ENCODE measurements around the gene SSR2.

SSR2 gene

DNA sequence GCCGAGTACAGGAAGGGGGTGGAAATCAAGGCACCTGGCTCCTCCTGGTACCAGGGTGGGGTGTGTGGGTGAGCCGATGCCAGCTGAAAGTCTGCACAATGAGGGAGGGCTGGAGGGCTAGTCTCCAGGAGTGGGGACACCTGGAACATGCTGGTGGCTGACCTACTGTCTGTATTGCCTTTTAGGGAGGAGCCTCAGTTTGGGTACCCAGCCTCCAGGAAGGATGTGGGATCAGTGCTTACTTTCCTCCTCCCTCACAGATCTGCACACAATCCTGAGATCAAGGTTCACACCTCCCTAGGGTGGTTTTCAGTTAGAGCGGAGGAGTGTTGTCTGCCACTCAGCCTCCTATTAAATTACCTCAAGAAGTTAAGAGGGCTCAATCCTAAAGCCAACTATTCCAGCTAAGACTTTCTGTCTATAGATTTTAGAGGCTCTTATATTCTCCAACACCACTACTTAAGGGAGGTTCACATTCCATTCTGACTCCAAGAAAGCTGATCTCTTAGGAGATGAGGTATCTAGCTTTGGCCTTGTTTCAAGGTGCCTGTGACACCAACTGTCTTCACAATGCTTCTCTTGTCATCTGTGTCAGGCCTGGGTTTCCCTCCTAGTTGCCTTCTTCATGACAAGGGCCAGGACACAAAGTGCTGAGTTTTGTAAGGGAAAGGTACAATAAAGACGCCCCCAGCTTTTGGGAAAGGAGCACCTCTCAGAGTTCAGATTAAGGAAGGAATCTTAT, 15.7 kb downstream of the SSR2 start:
- no peaks in the 10 kb centered on the region for H4K20me1 ChIP-seq (ENCODE audit: control insufficient read depth, insufficient read depth, low read depth, low read length)
- TF ChIP-seq, protein P1, sequence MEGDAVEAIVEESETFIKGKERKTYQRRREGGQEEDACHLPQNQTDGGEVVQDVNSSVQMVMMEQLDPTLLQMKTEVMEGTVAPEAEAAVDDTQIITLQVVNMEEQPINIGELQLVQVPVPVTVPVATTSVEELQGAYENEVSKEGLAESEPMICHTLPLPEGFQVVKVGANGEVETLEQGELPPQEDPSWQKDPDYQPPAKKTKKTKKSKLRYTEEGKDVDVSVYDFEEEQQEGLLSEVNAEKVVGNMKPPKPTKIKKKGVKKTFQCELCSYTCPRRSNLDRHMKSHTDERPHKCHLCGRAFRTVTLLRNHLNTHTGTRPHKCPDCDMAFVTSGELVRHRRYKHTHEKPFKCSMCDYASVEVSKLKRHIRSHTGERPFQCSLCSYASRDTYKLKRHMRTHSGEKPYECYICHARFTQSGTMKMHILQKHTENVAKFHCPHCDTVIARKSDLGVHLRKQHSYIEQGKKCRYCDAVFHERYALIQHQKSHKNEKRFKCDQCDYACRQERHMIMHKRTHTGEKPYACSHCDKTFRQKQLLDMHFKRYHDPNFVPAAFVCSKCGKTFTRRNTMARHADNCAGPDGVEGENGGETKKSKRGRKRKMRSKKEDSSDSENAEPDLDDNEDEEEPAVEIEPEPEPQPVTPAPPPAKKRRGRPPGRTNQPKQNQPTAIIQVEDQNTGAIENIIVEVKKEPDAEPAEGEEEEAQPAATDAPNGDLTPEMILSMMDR (IDR thresholded peaks at IDR 0.05; ENCODE audit: low read depth, low read length, poor library complexity, severe bottlenecking) = no peak
- no peak for TF ChIP-seq EZH2phosphoT487 (IDR thresholded peaks at IDR 0.05; ENCODE audit: borderline replicate concordance, low read length)
- H3K27ac ChIP-seq (ENCODE audit: low read depth, low read length) = no peak overlapping the region
- no peak overlapping the region for H3K4me3 ChIP-seq (ENCODE audit: low read length)
- H3K27me3 ChIP-seq (ENCODE audit: control insufficient read depth, low read length) = no peaks in the 10 kb centered on the region
- H3F3A ChIP-seq (ENCODE audit: control insufficient read depth, insufficient read depth) = no peaks in the 10 kb centered on the region
- H3K4me2 ChIP-seq (ENCODE audit: low read length) = no peak overlapping the region
- peaks cover under 1% of the 10 kb centered on the region for H3K4me1 ChIP-seq (ENCODE audit: control insufficient read depth, low read length)
- H3K36me3 ChIP-seq (ENCODE audit: control insufficient read depth, low read length) = peaks cover 20% of the 10 kb centered on the region
- H3K79me2 ChIP-seq (ENCODE audit: control insufficient read depth, low read length) = no peaks in the 10 kb centered on the region
- no peaks in the 10 kb centered on the region for H3K9me2 ChIP-seq (replicated peaks; ENCODE audit: control insufficient read depth, low read length)
- no peaks in the 10 kb centered on the region for H3K9me3 ChIP-seq (ENCODE audit: control insufficient read depth, insufficient read depth, low read length)

DNA sequence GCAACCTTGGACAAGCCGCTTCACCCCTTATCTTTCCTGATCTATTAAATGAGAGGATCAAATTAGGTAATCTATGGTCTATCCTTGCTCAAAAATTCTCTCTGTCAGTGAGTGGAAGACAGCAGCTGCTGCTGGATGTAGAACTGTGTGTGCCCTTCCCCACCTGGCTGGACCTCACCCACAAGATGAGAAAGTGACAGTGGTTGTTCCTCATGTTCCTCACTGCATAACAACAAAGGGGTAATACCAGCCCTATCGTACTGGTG, 16.9 kb downstream of the SSR2 start:
- Histone ChIP-seq H3K27ac (ENCODE audit: low read depth, low read length) (no peak overlapping the region), H3K79me2 (ENCODE audit: control insufficient read depth, low read length) (no peaks in the 10 kb centered on the region), H4K20me1 (ENCODE audit: control insufficient read depth, insufficient read depth, low read depth, low read length) (no peaks in the 10 kb centered on the region), H3F3A (ENCODE audit: control insufficient read depth, insufficient read depth) (no peaks in the 10 kb centered on the region), H3K4me2 (ENCODE audit: low read length) (no peak overlapping the region), H3K9me3 (ENCODE audit: control insufficient read depth, insufficient read depth, low read length) (no peaks in the 10 kb centered on the region), H3K27me3 (ENCODE audit: control insufficient read depth, low read length) (no peaks in the 10 kb centered on the region), H3K36me3 (ENCODE audit: control insufficient read depth, low read length) (peaks cover 11% of the 10 kb centered on the region), H3K9me2 (replicated peaks; ENCODE audit: control insufficient read depth, low read length) (no peaks in the 10 kb centered on the region), H3K4me1 (ENCODE audit: control insufficient read depth, low read length) (peaks cover 6% of the 10 kb centered on the region), H3K4me3 (ENCODE audit: low read length) (no peak overlapping the region)
- TF ChIP-seq EZH2phosphoT487 (IDR thresholded peaks at IDR 0.05; ENCODE audit: borderline replicate concordance, low read length) = no peak
- TF ChIP-seq, protein P1 (IDR thresholded peaks at IDR 0.05; ENCODE audit: low read depth, low read length, poor library complexity, severe bottlenecking) = no peak

DNA sequence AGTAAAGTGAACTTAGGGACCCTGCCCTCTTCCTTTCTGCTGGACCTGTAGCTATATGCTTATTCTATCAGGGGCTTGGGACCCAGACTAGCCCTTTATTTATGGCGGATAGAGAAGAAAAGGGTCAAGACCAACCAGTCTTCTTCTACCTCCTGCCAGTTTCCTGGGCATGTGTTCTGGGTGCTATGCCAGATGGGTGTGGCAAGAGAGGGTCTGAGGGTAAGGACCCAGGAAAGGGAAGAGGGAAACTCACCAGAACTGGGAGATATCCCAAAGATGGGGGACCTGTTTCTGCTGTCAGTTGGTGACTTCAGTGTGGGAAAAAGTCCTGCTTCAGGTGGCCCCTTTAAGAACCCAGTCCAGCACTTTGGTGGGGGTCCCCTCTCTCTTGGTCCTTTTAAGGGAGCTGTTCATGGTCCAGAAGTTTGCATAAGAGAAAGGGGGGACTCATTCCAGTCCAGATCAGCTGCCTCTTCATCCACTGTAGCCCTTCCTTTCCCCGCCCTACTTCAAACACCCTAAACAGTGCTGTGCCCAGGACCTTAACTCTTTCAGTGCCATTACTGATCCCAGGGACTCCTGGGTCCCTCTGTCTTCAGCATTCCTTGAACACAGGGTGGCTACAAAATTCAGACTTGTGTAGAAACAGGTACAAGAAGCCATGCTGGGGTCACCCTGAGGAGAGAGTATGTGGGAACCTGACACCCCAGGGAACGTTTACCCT, 18.4 kb downstream of the SSR2 start:
- Histone ChIP-seq H3K27me3 (ENCODE audit: control insufficient read depth, low read length) (no peaks in the 10 kb centered on the region), H3K4me1 (ENCODE audit: control insufficient read depth, low read length) (peaks cover 6% of the 10 kb centered on the region), H3K4me3 (ENCODE audit: low read length) (no peak overlapping the region), H3F3A (ENCODE audit: control insufficient read depth, insufficient read depth) (no peaks in the 10 kb centered on the region), H3K9me2 (replicated peaks; ENCODE audit: control insufficient read depth, low read length) (no peaks in the 10 kb centered on the region), H3K9me3 (ENCODE audit: control insufficient read depth, insufficient read depth, low read length) (no peaks in the 10 kb centered on the region), H3K4me2 (ENCODE audit: low read length) (no peak overlapping the region), H4K20me1 (ENCODE audit: control insufficient read depth, insufficient read depth, low read depth, low read length) (no peaks in the 10 kb centered on the region), H3K27ac (ENCODE audit: low read depth, low read length) (no peak overlapping the region), H3K36me3 (ENCODE audit: control insufficient read depth, low read length) (peaks cover 6% of the 10 kb centered on the region; the same call in 1 of the 2 replicates), H3K79me2 (ENCODE audit: control insufficient read depth, low read length) (no peaks in the 10 kb centered on the region)
- TF ChIP-seq, protein P1 (IDR thresholded peaks at IDR 0.05; ENCODE audit: low read depth, low read length, poor library complexity, severe bottlenecking) = no peak
- TF ChIP-seq EZH2phosphoT487 (IDR thresholded peaks at IDR 0.05; ENCODE audit: borderline replicate concordance, low read length) = no peak

Data from DOHH2 (cell line).